Measurements from ENCODE around the gene RERG. TPM values are rescaled to one million over a fixed set of nuclear protein-coding genes. Genes with fewer than 3 reads are reported as not detected.
A peak's percentile ranks its signal among the peaks of the same experiment; 100 is the strongest.

Gene RERG
- total RNA-seq, 1 donor from 2014 or later, result 4.7 TPM

DNA sequence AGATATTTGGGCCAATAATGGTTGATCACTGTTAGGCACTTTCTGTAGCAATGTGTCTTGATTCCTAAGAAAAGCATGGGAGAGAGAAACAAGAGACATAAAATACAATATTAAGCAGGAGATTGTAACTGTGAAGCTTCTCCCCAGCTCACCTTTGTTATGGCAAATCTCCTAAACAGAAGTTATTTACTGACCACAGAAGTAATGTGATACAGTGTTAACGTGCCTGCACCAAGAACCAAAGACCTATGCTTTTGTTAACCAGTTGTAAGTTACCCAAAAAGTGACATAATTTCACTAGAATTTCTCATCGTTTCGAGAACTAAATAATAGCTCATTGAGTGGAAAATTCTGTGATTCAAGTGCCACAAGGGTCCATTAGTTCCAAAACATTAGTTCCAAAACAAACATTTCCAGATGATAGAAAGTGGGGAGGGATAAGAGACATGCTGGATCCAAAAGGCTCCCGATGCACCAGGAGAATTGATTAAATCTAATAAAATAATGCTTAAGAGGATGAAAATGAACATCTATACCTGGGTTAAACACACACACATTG lies 14.3 kb downstream of the RERG start:
- Histone ChIP-seq H3K27ac (ENCODE audit: low read depth, low read length) (no peak overlapping the region), H3K27me3 (ENCODE audit: control insufficient read depth in 3 of 3, insufficient read depth in 3 of 3, low read length in 3 of 3) (no peaks in the 10 kb centered on the region), H3K4me3 (ENCODE audit: low read length in 3 of 3) (no peak overlapping the region), H3K9ac (ENCODE audit: low read depth in 1 of 3, low read length in 3 of 3) (no peak overlapping the region), H3K4me1 (ENCODE audit: control insufficient read depth in 3 of 3, insufficient read depth in 3 of 3, low read length in 3 of 3) (peaks cover 0 to 6% (median 5%) of the 10 kb centered on the region in 3 donors), H3K36me3 (ENCODE audit: control insufficient read depth in 3 of 3, insufficient read depth in 3 of 3, low read length in 3 of 3) (no peaks in the 10 kb centered on the region), H3K9me3 (ENCODE audit: control insufficient read depth in 3 of 3, low read length in 3 of 3) (no peaks in the 10 kb centered on the region)

DNA sequence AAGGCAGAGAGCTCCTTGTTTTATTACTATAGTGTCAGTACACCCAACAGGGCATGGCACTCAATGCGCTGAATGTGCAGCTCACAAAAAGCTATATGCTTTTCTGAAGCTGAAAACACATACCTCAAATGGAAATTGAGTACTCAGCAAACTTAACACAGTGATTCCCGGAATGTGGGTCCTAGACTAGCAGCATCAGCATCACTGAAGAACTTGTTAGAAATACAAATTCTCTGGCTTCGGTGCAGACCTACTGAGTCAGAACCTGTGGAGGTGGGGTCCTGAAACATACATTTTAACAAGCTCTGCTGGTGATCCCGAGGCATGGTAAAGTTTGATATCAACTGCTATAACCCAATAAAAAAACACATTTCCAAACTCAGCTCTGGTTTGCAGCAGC lies 14.9 kb downstream of the RERG start:
- H3K27ac ChIP-seq (ENCODE audit: low read depth, low read length), result no peak overlapping the region

GRCh38 chr12:15205341-15206010 lies 15.7 kb downstream of the RERG start:
- Histone ChIP-seq H3K9me3 (ENCODE audit: control insufficient read depth in 3 of 3, low read length in 3 of 3) (no peaks in the 10 kb centered on the region), H3K36me3 (ENCODE audit: control insufficient read depth in 3 of 3, insufficient read depth in 3 of 3, low read length in 3 of 3) (no peaks in the 10 kb centered on the region), H3K4me3 (ENCODE audit: low read length in 3 of 3) (no peak overlapping the region), H3K4me1 (ENCODE audit: control insufficient read depth in 3 of 3, insufficient read depth in 3 of 3, low read length in 3 of 3) (peaks cover 0 to 6% (median 5%) of the 10 kb centered on the region in 3 donors), H3K27ac (ENCODE audit: low read depth, low read length) (peak overlapping the region; percentile 2), H3K9ac (ENCODE audit: low read depth in 1 of 3, low read length in 3 of 3) (no peak overlapping the region), H3K27me3 (ENCODE audit: control insufficient read depth in 3 of 3, insufficient read depth in 3 of 3, low read length in 3 of 3) (no peaks in the 10 kb centered on the region)

More for the DNA sequence above, 14.9 kb downstream of the RERG start:
- peaks cover 0 to 6% (median 5%) of the 10 kb centered on the region in 3 donors for H3K4me1 ChIP-seq (ENCODE audit: control insufficient read depth in 3 of 3, insufficient read depth in 3 of 3, low read length in 3 of 3)
- no peak overlapping the region for H3K9ac ChIP-seq (ENCODE audit: low read depth in 1 of 3, low read length in 3 of 3)
- no peak overlapping the region for H3K4me3 ChIP-seq (ENCODE audit: low read length in 3 of 3)
- H3K27me3 ChIP-seq (ENCODE audit: control insufficient read depth in 3 of 3, insufficient read depth in 3 of 3, low read length in 3 of 3), result no peaks in the 10 kb centered on the region
- H3K9me3 ChIP-seq (ENCODE audit: control insufficient read depth in 3 of 3, low read length in 3 of 3), result no peaks in the 10 kb centered on the region
- no peaks in the 10 kb centered on the region for H3K36me3 ChIP-seq (ENCODE audit: control insufficient read depth in 3 of 3, insufficient read depth in 3 of 3, low read length in 3 of 3)

- no peak overlapping the region for H3K9ac ChIP-seq (ENCODE audit: low read depth in 1 of 3, low read length in 3 of 3)
- no peaks in the 10 kb centered on the region for H3K9me3 ChIP-seq (ENCODE audit: control insufficient read depth in 3 of 3, low read length in 3 of 3)
- no peak overlapping the region for H3K4me3 ChIP-seq (ENCODE audit: low read length in 3 of 3)
- peaks cover 0 to 3% (median 2%) of the 10 kb centered on the region in 3 donors for H3K4me1 ChIP-seq (ENCODE audit: control insufficient read depth in 3 of 3, insufficient read depth in 3 of 3, low read length in 3 of 3)
- H3K36me3 ChIP-seq (ENCODE audit: control insufficient read depth in 3 of 3, insufficient read depth in 3 of 3, low read length in 3 of 3), result no peaks in the 10 kb centered on the region
- no peaks in the 10 kb centered on the region for H3K27me3 ChIP-seq (ENCODE audit: control insufficient read depth in 3 of 3, insufficient read depth in 3 of 3, low read length in 3 of 3)
- H3K27ac ChIP-seq (ENCODE audit: low read depth, low read length), result no peak overlapping the region
Observed at GRCh38 chr12:15201456-15201855, 19.8 kb downstream of the RERG start.

GRCh38 chr12:15201056-15201455 lies 20.2 kb downstream of the RERG start:
- Histone ChIP-seq H3K4me1 (ENCODE audit: control insufficient read depth in 3 of 3, insufficient read depth in 3 of 3, low read length in 3 of 3) (peaks cover 0 to 4% (median 0%) of the 10 kb centered on the region in 3 donors), H3K9ac (ENCODE audit: low read depth in 1 of 3, low read length in 3 of 3) (no peak overlapping the region), H3K27me3 (ENCODE audit: control insufficient read depth in 3 of 3, insufficient read depth in 3 of 3, low read length in 3 of 3) (no peaks in the 10 kb centered on the region), H3K9me3 (ENCODE audit: control insufficient read depth in 3 of 3, low read length in 3 of 3) (no peaks in the 10 kb centered on the region), H3K36me3 (ENCODE audit: control insufficient read depth in 3 of 3, insufficient read depth in 3 of 3, low read length in 3 of 3) (no peaks in the 10 kb centered on the region), H3K4me3 (ENCODE audit: low read length in 3 of 3) (no peak overlapping the region), H3K27ac (ENCODE audit: low read depth, low read length) (no peak overlapping the region)

DNA sequence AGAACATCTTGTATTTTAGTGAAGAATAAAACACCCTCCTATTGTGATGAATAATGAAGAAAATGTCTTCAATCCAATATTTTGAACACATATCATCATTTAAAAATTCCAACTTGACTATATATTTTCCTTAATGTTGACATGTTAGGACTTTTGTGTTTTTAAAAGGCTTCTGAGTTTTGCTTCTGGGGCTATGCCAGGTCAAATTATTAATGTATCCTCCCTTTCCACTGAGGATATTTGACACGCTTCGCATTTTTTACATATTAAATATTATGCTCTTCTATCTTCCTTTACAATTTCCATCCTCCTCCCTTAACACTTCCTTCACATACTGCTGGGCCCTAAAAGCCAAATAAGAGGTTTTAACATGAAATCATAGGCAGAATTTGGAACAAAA lies 20.6 kb downstream of the RERG start:
- no peak overlapping the region for H3K27ac ChIP-seq (ENCODE audit: low read depth, low read length)
- no peaks in the 10 kb centered on the region for H3K27me3 ChIP-seq (ENCODE audit: control insufficient read depth in 3 of 3, insufficient read depth in 3 of 3, low read length in 3 of 3)
- H3K4me1 ChIP-seq (ENCODE audit: control insufficient read depth in 3 of 3, insufficient read depth in 3 of 3, low read length in 3 of 3), result peaks cover 0 to 6% (median 0%) of the 10 kb centered on the region in 3 donors
- no peaks in the 10 kb centered on the region for H3K36me3 ChIP-seq (ENCODE audit: control insufficient read depth in 3 of 3, insufficient read depth in 3 of 3, low read length in 3 of 3)
- no peak overlapping the region for H3K9ac ChIP-seq (ENCODE audit: low read depth in 1 of 3, low read length in 3 of 3)
- no peaks in the 10 kb centered on the region for H3K9me3 ChIP-seq (ENCODE audit: control insufficient read depth in 3 of 3, low read length in 3 of 3)
- H3K4me3 ChIP-seq (ENCODE audit: low read length in 3 of 3), result no peak overlapping the region

GRCh38 chr12:15199930-15200329 lies 21.3 kb downstream of the RERG start:
- Histone ChIP-seq H3K9me3 (ENCODE audit: control insufficient read depth in 3 of 3, low read length in 3 of 3) (no peaks in the 10 kb centered on the region), H3K27ac (ENCODE audit: low read depth, low read length) (no peak overlapping the region), H3K9ac (ENCODE audit: low read depth in 1 of 3, low read length in 3 of 3) (no peak overlapping the region), H3K27me3 (ENCODE audit: control insufficient read depth in 3 of 3, insufficient read depth in 3 of 3, low read length in 3 of 3) (no peaks in the 10 kb centered on the region), H3K4me1 (ENCODE audit: control insufficient read depth in 3 of 3, insufficient read depth in 3 of 3, low read length in 3 of 3) (peaks cover 0 to 6% (median 4%) of the 10 kb centered on the region in 3 donors), H3K4me3 (ENCODE audit: low read length in 3 of 3) (no peak overlapping the region), H3K36me3 (ENCODE audit: control insufficient read depth in 3 of 3, insufficient read depth in 3 of 3, low read length in 3 of 3) (no peaks in the 10 kb centered on the region)

- H3K36me3 ChIP-seq (ENCODE audit: control insufficient read depth in 3 of 3, insufficient read depth in 3 of 3, low read length in 3 of 3), result no peaks in the 10 kb centered on the region
- no peaks in the 10 kb centered on the region for H3K27me3 ChIP-seq (ENCODE audit: control insufficient read depth in 3 of 3, insufficient read depth in 3 of 3, low read length in 3 of 3)
- H3K4me3 ChIP-seq (ENCODE audit: low read length in 3 of 3), result no peak overlapping the region
- no peaks in the 10 kb centered on the region for H3K9me3 ChIP-seq (ENCODE audit: control insufficient read depth in 3 of 3, low read length in 3 of 3)
- peaks cover 0 to 10% (median 4%) of the 10 kb centered on the region in 3 donors for H3K4me1 ChIP-seq (ENCODE audit: control insufficient read depth in 3 of 3, insufficient read depth in 3 of 3, low read length in 3 of 3)
- H3K9ac ChIP-seq (ENCODE audit: low read depth in 1 of 3, low read length in 3 of 3), result no peak overlapping the region
- H3K27ac ChIP-seq (ENCODE audit: low read depth, low read length), result peak overlapping the region; percentile 17
Observed at GRCh38 chr12:15196678-15197505, 24.3 kb downstream of the RERG start.

- Histone ChIP-seq H3K4me3 (ENCODE audit: low read length in 3 of 3) (no peak overlapping the region), H3K9me3 (ENCODE audit: control insufficient read depth in 3 of 3, low read length in 3 of 3) (no peaks in the 10 kb centered on the region), H3K27ac (ENCODE audit: low read depth, low read length) (no peak overlapping the region), H3K4me1 (ENCODE audit: control insufficient read depth in 3 of 3, insufficient read depth in 3 of 3, low read length in 3 of 3) (peaks cover 0 to 10% (median 4%) of the 10 kb centered on the region in 3 donors), H3K9ac (ENCODE audit: low read depth in 1 of 3, low read length in 3 of 3) (no peak overlapping the region), H3K36me3 (ENCODE audit: control insufficient read depth in 3 of 3, insufficient read depth in 3 of 3, low read length in 3 of 3) (no peaks in the 10 kb centered on the region), H3K27me3 (ENCODE audit: control insufficient read depth in 3 of 3, insufficient read depth in 3 of 3, low read length in 3 of 3) (no peaks in the 10 kb centered on the region)
Observed at GRCh38 chr12:15196221-15196620, 25.0 kb downstream of the RERG start.
